IPS-NIHi11 (cell line): ENCODE data around the gene ABHD17C.
"Not testable (repeated sequence)": the region's sequence is repeated elsewhere in the genome, so short reads cannot be mapped to it uniquely, and the experiment has no call there.

ENCODE experiments used
- DNase-seq: peaks from one replicate; pipeline ENCODE4 v3.0.0; 2012; ENCODE audit warnings: mixed read lengths, low spot score

Gene ABHD17C

DNA sequence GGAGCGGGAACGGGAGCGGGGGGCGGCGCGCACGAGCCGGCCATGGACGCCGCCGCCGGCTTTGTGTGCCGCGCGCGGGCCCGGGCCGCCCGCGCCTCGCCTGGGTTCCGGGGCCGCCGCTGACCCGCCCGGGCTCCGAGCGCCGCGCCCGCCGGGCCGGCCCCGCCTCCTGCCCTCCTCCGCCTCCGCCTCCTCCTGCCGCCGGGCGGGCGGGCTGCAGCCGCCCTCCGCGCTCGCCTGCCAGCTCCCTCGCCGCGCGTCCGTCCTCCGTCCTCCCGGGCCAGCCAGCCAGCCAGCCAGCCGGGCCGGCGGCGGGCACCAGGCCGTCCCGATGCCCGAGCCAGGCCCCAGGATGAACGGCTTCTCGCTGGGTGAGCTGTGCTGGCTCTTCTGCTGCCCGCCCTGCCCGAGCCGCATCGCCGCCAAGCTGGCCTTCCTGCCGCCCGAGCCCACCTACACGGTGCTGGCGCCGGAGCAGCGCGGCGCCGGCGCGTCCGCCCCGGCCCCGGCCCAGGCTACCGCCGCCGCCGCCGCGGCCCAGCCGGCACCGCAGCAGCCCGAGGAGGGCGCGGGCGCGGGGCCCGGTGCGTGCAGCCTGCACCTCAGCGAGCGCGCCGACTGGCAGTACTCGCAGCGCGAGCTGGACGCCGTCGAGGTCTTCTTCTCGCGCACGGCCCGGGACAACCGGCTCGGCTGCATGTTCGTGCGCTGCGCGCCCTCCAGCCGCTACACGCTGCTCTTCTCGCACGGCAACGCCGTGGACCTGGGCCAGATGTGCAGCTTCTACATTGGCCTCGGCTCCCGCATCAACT, at the start of gene ABHD17C:
TSS of gene ABHD17C (plus strand) at position 212 of the 812 bp plus-strand sequence. CDS start at position 332, 120 bp downstream.
- DNase-seq: peak; percentile 90

DNA sequence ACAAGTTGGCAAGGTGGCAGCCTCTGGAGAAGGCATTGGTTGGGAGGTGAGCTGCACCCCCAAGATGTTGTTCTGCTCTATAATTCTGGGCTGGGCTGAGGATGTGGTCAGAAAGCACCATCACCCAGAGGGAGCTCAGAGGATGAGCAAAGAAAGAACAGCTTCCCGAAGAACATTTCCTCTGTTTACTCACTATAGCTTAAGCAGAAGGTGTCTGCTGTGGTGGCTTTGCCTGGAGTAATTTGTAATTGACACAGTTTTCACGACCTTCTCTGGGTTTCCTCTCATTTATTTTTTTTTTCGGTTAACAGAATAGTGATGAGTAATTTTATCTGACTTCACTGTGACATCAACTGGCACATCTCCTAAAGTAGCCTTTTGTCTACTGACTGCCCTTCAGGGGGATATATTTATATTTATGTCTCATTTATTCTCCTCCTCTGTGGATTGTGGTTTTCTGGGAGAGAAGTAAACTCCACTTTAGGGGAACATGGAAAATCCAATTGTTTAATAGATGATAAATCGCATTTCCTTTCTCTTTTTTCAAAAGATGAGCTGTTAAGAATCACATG, 49.5 kb upstream of the ABHD17C start:
- no peak for DNase-seq

DNA sequence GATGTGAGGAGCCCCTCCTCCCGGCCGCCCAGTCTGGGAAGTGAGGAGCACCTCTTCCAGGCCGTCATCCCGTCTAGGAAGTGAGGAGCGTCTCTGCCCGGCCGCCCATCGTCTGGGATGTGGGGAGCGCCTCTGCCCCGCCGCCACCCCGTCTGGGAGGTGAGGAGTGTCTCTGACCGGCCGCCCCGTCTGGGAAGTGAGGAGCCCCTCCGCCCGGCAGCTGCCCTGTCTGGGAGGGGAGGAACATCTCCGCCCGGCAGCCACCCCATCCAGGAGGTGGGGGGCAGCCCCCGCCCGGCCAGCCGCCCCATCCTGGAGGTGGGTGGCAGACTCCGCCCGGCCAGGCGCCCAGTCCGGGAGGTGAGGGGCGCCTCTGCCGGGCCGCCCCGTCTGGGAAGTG, 47.7 kb upstream of the ABHD17C start:
- not testable (repeated sequence) for DNase-seq

DNA sequence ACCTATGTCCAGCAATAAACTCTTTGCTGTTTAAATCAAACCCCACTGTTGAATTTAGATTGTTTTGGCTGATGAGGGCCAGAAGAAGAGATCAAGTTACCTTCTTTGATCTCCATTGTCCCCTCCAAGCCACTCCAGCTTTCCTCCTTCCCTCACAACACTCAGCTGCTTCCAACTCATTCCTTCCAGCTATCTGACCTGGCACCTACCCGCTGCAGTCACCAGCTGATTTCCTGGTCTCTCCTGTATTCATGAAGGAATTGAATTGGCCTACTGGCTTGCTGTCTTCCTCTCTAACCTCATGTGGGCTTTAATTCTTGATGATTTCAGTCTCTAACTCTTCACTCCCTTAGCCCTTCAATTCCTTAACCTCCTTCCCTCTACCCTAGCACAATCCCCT, 40.8 kb upstream of the ABHD17C start:
- no peak for DNase-seq

DNA sequence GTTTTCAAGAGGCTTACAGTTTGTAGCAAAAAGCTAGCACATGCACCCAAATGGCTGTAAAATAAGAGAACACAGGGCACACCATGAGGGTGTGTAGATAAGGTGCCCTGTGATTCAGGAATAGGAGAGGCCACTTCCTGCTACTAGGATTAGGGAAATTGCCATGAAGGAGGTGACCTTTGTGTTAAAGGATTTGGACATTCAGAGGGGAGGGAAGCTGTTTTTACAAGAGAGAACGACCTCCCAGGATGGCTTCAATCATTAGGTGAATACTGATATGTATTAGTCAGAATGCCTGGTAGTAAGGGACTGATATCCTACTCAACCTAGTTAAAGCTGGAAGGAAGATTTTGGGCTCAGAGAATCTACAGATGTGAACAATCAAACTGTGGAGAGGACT, 35.7 kb upstream of the ABHD17C start:
- DNase-seq: no peak

DNA sequence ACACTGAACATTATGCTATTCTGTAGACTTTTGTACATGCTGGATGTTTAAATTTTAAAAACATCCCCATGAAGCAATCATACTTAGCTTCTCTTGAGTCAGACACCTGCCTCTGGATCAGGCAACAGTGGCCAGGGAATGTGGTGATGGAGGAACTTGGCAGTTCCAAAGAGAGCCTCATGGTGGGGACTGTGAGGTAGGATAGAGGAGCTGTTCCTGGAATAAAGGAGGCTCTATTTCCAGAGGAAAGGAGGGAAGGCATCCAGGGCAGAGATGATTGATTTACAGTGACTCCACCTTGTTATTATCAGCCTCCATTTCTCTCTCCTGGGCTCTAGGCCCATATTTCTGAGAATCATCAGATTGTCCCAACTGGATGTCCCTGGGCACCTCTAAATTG, 35.0 kb upstream of the ABHD17C start:
- DNase-seq: peak; percentile 29

DNA sequence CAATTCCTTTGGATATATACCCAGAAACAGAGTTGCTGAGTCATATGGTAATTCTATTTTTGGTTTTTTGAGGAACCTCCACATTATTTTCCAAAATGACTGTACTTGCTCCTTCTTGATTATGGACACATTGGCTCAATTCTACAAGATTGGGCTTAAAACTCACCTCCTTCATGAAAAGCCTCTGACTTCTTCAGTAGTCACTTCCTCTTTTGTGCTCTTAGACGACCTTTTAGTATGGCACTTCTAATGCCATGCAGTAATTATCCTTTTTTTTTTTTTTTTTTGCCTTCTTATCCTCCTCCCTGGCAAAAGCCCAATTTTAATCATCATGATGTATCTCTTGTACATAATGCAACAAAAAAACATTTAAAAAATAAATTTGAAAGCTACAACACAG, 33.0 kb upstream of the ABHD17C start:
- no peak for DNase-seq

DNA sequence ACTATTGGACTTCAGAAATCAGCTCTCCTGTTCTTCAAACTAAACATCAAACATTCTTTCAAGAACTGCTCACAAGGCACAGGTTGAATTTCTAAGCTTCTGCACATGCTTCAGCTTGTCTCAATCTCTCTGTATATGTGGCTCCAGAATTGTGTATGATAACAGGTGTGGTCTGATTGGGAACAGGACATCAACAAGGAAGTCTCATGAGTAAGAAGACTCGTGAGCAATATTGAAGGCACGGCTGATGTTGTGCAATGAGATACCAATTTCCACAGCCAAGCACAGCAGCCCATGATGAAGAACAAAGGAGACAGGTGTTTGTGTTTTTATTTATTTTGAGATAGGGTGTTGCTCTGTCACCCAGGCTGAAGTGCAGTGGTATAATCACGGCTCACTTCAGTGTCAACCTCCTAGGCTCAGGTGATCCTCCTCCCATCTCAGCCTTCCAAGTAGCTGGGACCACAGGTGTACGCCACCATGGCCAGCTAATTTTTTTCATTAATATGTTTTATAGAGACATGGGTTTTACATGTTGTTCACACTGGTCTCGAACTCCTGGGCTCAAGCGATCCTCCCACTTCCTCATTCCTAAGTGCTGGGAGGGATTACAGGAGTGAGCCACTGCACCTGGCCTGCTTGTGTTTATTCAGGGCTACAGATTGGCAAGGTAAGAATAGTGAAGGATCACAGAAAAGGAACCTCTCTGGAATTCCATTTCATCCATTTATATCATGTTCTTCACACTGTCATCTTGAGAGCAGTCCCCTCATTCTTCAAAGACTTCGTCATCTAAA, 32.2 kb upstream of the ABHD17C start:
- no peak for DNase-seq

DNA sequence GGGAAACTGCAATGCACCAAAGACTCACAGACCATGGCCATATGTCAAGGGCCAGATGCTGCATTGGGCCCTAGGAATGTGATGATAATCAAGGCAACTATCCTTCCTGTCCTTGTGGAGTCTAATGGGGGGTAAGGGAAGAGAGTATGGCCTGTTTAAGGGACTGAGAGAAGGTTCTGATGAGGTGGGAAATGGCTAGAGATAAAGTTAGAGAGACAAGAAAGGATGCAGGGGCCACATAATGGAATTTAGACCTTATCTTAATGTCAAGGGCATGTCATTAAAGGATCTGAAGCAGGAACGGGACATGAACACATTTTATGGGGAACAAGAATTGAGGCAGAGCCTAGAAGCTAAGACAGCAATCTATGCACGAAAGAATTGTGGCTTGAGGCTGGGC, 30.0 kb upstream of the ABHD17C start:
- DNase-seq: no peak

DNA sequence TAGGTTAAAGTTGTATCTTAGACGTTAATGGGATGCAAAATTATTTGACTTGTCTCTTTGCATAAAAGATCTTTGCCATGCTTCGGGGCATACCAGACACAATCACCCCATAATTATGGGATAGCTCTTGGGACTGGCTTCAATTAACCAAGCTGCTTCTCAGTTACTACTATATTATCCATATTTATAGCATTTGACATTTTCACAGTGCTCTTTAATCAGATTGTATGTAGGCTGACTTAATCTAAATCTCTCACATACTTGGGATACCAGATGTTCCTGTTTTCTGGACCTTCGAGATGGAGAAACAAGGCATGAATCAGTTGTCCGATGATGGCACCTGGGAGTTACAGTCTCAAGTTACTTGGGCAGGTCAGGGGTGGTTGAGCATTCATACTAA, 27.2 kb upstream of the ABHD17C start:
- DNase-seq: no peak

DNA sequence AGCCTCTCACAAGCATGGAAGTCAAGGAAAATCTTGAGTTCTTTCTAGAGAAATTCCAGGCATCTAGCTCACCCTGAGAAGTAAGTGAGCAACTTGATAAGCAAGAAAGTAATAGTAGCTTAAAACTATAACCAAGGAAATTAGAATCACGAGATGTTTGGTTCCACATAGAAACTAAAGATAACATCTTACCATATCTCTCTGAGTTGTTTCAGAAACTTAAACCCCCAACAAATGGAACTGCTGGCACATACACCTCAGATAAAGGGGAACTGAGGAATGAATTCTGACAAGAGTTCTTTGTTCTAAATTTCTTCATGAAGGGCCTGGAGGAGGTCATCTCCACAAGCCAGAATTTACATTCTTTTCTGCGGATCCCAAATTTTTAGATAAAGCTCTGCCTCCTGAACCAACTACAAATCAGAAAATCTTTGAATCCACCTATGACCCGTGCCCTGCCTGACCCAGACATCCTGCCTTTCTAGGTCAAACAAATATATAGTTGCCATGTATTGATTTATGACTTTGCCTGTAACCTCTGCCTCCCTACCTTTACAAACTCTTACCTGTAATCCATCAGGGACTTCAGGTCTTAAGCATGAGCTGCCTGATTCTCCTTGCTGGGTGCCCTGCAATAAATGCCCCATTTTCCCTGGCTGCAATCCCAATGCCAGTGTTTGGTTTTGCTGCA, 26.4 kb upstream of the ABHD17C start:
- DNase-seq: no peak

DNA sequence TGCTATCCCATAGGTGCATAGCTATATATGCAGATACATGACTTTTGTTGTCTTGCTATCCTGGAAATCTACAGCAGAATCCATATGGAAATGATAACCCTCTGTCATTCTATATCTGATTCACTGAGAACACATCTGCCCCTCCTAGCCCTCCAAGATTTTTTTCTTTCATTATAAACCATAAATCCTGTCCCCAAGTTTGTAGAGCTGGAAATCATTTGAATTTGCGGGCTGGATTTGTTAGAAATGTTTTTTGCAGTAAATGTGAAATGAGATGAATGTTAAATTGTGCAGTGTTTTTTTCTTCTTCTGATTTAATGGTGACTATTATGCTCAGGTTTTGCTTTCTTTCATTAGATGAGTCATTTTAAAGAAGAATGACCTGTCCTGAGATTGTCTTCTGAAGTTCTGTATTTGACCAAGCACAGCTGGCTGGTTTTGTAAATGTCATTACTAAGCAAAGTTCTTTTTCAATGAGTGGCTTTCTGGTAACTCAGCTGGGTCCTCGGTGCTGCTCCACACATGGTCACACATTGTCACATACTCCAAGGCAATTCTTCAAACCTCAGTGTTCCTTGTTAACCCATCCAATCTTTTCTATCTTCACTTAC, 25.3 kb upstream of the ABHD17C start:
- DNase-seq: no peak

DNA sequence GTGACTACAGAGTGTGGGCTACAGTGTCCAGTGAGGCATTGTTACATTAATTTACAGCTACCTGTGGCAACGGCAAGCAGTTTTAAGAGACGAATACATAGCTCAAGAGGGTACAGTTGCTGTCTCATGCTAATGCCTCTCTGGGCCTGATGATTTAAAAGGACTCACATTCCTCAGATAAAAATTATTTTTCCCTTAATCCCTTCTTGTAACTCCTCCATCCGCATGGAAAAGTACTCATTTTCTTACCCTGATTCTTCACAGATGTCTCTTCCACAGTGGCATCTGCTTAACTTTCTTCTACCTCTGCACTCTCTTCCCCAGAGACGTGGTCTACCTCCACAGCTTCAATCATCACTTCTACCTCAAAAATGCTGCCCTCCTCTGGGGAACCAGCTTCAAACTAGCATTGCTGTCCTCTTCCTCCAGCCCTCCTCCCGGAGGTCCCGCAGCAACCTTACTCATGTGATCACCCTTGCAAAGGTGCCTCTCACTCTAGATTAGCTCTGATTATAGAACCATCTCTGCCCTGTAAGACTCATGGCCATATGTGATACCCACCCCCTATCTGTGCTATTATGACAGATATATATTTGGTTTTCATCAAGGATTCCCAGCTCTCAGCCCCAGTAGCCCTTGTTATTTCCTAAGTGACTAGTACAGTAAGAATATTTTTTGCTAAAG, 21.4 kb upstream of the ABHD17C start:
- peak; percentile 17 for DNase-seq

DNA sequence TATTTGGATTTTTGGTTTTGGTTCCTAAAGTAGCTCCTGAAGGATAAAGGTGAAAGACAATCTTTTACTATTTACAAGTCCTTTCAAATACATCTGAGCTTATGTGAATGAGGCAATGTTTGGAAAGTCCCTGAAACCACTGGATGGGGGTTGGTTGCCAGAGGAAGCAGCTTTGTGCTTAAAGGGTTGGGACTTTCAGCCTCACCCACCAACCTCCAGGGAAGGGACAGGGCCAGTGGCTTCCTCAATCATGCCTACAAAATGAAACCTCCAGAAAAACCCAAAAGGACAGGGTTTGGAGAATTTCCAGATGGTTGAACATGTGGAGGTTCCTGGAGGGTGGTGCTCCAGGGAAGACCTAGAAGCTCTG, 20.9 kb upstream of the ABHD17C start:
- no peak for DNase-seq

DNA sequence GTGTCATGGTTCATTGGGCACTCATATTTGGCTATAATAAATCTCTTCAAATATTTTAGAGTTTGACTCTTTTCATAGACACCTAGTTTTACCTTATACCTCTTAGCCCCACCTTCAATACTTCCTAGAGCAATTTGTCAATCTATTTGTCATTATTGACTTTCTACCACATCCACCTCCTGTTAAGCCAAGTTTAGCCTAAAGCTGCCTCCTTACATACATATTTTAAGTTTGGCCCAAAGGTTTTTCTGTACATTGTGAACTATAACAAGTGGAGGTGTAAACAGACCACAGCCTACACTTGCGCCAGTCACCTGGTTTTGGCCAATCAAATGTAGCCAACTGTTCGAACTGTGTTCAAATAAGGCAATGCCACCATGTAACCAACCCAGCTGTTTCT, 18.1 kb upstream of the ABHD17C start:
- no peak for DNase-seq

DNA sequence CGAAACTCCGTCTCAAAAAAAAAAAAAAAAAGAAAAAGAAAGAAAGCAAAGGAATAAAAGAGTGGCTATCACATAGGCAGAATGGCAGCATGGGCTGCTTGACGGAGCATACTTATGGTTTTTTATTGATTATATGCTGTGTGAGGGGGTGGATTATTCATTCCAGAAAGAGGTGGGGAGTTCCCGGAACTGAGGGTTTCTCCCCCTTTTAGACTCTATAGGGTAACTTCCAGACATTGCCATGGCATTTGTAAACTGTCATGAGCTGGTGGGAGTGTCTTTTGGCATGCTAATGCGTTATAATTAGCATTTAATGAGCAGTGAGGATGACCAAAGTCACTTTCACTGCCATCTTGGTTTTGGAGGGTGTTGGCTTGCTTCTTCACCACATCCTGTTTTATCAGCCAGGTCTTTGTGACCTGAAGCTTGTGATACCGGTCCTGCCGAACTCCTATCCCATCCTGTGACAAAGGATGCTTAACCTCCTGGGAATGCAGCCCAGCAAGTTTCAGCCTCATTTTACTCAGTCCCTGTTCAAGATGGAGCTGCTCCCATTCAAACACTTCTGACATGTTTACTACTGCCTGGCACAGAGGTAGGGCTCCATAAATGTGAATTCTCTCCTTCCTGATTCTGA, 15.8 kb upstream of the ABHD17C start:
- DNase-seq: no peak

DNA sequence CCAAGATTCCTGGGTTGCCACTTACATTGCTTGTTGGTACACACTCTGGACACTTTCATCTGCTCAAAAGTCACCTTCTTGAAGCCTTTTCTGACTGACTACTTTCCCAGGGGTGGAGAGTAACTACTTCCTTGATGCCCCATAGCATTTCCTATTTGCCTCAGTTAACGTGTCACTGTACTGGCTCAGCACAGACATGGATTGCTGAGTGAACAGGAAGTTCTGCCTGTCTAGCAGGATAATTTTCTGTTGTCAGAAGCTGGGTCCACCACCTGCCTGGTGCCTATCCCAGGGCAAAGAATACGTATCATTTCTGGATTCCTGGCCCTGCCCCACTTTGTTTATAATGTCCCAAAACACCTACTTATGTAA, 15.3 kb upstream of the ABHD17C start:
- no peak for DNase-seq

DNA sequence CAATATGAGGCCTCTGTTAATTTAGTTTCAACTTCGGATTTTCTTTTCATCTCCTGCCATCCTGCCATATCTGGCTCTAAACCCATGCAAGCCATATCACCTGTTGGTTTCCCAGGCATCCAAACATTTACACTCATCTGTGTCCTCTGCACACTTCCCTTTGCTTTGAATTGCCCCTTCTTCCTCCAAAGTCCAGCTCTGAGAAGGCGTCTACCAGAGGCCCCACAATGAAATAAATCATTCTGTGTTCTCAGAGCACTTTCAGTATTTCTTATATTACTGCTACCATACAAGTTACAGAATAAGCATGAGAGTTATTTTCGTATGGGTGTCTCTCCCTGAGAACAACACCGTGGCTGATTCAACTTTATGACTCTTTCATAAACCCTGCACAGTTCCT, 12.9 kb upstream of the ABHD17C start:
- no peak for DNase-seq

DNA sequence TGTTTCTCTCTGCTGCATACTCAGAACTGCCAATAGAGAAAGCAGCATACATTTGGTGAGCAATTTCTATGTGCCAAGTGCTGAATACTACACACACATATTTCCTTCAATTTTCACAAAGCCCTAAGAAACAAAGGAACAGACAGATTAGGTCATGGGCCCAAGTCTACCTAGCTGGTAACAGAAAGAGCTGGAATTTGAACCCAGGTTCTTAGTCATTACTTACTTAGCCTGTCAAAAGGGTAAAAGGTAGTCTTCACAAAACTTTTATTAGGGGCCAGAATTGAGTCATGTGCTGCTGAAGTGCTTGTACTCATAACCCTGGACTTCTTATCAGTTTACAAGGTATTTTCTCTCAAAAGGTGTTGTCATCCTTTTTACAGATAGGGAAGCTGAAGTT, 10.4 kb upstream of the ABHD17C start:
- DNase-seq: no peak

DNA sequence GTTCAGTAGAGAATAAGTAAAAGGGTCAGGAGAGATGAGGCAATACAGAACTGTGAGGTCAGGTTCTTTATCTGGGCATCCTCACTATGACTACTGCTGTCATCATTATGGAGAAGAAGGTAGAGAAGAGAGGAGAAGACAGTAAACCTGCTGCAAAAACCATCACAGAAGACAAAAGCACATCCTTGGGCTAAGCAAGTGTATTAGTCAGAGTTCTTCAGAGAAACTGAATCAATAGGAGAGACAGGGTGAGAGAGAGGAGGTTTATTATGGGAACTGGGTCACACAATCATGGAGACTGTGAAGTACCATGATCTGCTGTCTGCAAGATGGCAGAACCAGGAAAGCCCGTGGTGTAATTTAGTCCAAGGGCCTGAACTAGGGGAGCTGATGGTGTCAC, 9.5 kb upstream of the ABHD17C start:
- no peak for DNase-seq

DNA sequence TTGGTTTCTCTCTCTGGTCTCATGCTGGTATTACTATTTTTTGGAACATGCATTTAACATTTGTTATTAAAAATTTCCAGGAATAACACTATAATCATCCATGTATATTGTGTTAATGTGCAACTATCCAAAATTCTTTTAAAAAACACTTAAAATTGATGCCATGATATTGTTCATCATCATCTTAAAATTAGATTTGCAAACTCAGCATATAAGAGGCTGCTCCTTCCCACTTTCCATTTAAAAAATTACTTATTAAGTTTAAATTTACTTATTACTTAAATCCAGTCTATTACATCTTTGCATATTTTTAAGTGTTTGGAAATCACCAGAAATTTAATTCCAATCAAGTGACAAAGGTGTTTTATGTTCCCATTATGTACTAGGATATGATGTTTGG, 5.8 kb upstream of the ABHD17C start:
- DNase-seq: no peak
